Kidney (tissue), 14 donors: ENCODE data around the gene ATP11B. TPM values are rescaled to one million over a fixed set of nuclear protein-coding genes. Genes with fewer than 3 reads are reported as not detected.

Experiments used
- DNase-seq, 5 donors: peaks; one replicate each; pipeline ENCODE4 v3.0.0-alpha.2; 2013 to 2020
- FAIRE-seq: peaks from 2 replicates; lab custom pipeline; 2012; peaks lifted over from hg19 to GRCh38; lab: Jason Lieb, UNC
- H3K27ac ChIP-seq, 2 donors: one replicate each; pipeline ENCODE4 v1.7.0; 2013; ENCODE audit warnings: low read depth in 2 of 2, low read length in 2 of 2, inconsistent platforms in 1 of 2
- H3K27me3 ChIP-seq: one replicate; pipeline ENCODE4 v1.7.1; 2013; ENCODE audit warnings: low read length, inconsistent platforms; ENCODE audit not compliant: control insufficient read depth, insufficient read depth
- H3K36me3 ChIP-seq, 3 donors: one replicate each; pipeline versions ENCODE4 v1.7.0 to v1.7.1; 2013; ENCODE audit warnings: low read length in 3 of 3, control low read depth in 1 of 3, inconsistent platforms in 1 of 3; ENCODE audit not compliant: insufficient read depth in 3 of 3, control insufficient read depth in 2 of 3
- H3K4me1 ChIP-seq, 3 donors: one replicate each; pipeline versions ENCODE4 v1.7.0 to v1.7.1; 2013; ENCODE audit warnings: low read length in 3 of 3, inconsistent platforms in 1 of 3, low read depth in 1 of 3; ENCODE audit not compliant: control insufficient read depth in 2 of 3, insufficient read depth in 2 of 3
- H3K4me3 ChIP-seq, 3 donors: one replicate each; pipeline versions ENCODE4 v1.7.0 to v1.8.1; 2013; ENCODE audit warnings: low read length in 3 of 3, control low read depth in 1 of 3, inconsistent platforms in 1 of 3
- H3K9ac ChIP-seq, 3 donors: one replicate each; pipeline versions ENCODE4 v1.7.0 to v1.7.1; 2013; ENCODE audit warnings: low read length in 3 of 3, control low read depth in 1 of 3, inconsistent platforms in 1 of 3
- H3K9me3 ChIP-seq, 3 donors: one replicate each; pipeline versions ENCODE4 v1.7.0 to v1.7.1; 2013; ENCODE audit warnings: low read length in 3 of 3, control low read depth in 1 of 3, inconsistent platforms in 1 of 3; ENCODE audit not compliant: control insufficient read depth in 2 of 3, insufficient read depth in 1 of 3
- CTCF ChIP-seq: IDR thresholded peaks from 3 replicates; pipeline ENCODE4 v1.5.1; 2012; ENCODE audit warnings: mild to moderate bottlenecking, moderate library complexity, borderline replicate concordance; ENCODE audit not compliant: insufficient read depth; ENCODE audit errors: extremely low read depth
- intact Hi-C: fragments of 100-400 bp; cut with DNase I; formaldehyde crosslinking; loops from one replicate; pipeline ENCODE4 v1.11.1; 2022
- polyA plus RNA-seq: library from polyadenylated mRNA; stranded (reverse); fragments of 350-450 nt; fragmentation: Illumina TruSeq; extraction: RNeasy Lipid Tissue Mini Kit (QIAGEN cat#74804); gene quantifications from one replicate; pipeline ENCODE4 v1.2.3, GENCODE V29; 2014; ENCODE audit warnings: low read depth, low replicate concordance; ENCODE audit not compliant: insufficient read depth
- total RNA-seq: library from RNA; stranded (reverse); fragmentation: NEBNext Ultra II Directional; extraction: Animal tissue kit (Norgen Biotek cat#: 25700); gene quantifications from one replicate; pipeline ENCODE4 v1.2.1, GENCODE V29; 2021
- donor health status: control.
- donor health status: control.
- donor health status: control.
- donor health status: control.
- donor health status: control.
- donor health status: DM: yes; HTN: yes; CAD: no.
- donor health status: Normal renal cell carcinoma (clear cell type).

The ATP11B gene
- total and polyA plus RNA-seq, 2 donors from 2014 or later = 8.0 to 65.0 TPM

- intact Hi-C loops = no loop called here
- Histone ChIP-seq H3K27me3 (no peaks in the 10 kb centered on the region), H3K9me3 (no peaks in the 10 kb centered on the region), H3K9ac (no peak overlapping the region), H3K27ac (no peak overlapping the region), H3K4me3 (no peak overlapping the region), H3K36me3 (peaks cover 4 to 8% (median 5%) of the 10 kb centered on the region in 3 donors), H3K4me1 (no peaks in the 10 kb centered on the region)
- no peak for TF ChIP-seq CTCF
- no peak for FAIRE-seq
- no peak for DNase-seq
These were observed 61.8 kb downstream of the ATP11B start for GRCh38 chr3:182855076-182855475.

- DNase-seq = no peak
- Histone ChIP-seq H3K27ac (no peak overlapping the region), H3K4me1 (no peaks in the 10 kb centered on the region), H3K4me3 (no peak overlapping the region), H3K27me3 (no peaks in the 10 kb centered on the region), H3K36me3 (peaks cover 2 to 6% (median 4%) of the 10 kb centered on the region in 3 donors), H3K9ac (no peak overlapping the region), H3K9me3 (no peaks in the 10 kb centered on the region)
- intact Hi-C loops = no loop called here
- no peak for FAIRE-seq
- TF ChIP-seq CTCF = no peak
These were observed 68.0 kb downstream of the ATP11B start for GRCh38 chr3:182861348-182861747.

GRCh38 chr3:182862159-182862860 is 69.0 kb downstream of the ATP11B start:
- H3K27ac ChIP-seq = no peak overlapping the region
- no peaks in the 10 kb centered on the region for H3K27me3 ChIP-seq
- intact Hi-C loops = no loop called here
- DNase-seq (no peak), FAIRE-seq (no peak)
- no peak overlapping the region for H3K4me3 ChIP-seq
- TF ChIP-seq CTCF = no peak
- peaks cover 2 to 6% (median 4%) of the 10 kb centered on the region in 3 donors for H3K36me3 ChIP-seq
- no peak overlapping the region for H3K9ac ChIP-seq
- H3K4me1 ChIP-seq = no peaks in the 10 kb centered on the region
- no peaks in the 10 kb centered on the region for H3K9me3 ChIP-seq
